IPS-NIHi11 (cell line): ENCODE results near the gene ACOT13.
"Not testable (repeated sequence)": the region's sequence is repeated elsewhere in the genome, so short reads cannot be mapped to it uniquely, and the experiment has no call there.

Source experiments
- DNase-seq: peaks from one replicate; pipeline ENCODE4 v3.0.0; 2012; ENCODE audit warnings: mixed read lengths, low spot score

Gene ACOT13

DNA sequence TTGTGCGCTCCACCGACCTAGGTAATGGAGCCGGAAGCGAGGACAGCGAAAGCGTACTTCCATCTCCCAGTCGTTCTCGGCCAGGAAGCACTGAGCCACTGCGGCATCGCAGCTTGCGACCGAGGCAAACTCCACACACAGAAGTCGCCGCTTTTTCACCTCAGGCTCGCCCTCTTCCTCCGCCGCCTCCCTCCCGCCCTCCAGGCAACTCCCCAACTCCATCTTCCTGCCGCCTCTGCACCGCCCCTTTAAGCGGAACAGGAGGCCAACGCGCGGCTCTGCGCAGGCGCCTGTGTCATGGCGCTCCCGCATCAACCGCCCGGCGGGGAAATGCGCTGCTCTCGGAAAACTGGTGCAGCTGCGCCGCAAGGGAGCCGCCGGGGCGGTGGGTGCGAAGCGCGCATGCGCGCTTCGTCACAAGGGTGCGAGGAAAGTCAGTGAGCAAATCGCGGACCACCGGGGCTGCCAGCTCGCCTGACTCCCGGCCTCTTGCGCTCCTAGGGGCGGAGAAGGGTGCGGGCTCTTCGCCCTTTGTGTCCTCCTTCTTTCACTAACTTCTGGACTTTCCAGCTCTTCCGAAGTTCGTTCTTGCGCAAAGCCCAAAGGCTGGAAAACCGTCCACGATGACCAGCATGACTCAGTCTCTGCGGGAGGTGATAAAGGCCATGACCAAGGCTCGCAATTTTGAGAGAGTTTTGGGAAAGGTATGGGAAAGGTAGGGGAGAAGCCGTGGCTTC is at the start of gene ACOT13, which contains the start of gene TDP2:
Gene ACOT13 (plus strand): TSS at position 437 of the 737 bp plus-strand sequence. CDS start 187 bp downstream, at position 624.
Gene TDP2 (minus strand): TSS at position 259 of the 737 bp plus-strand sequence. CDS start 37 bp downstream, at position 222.
- DNase-seq: peak; percentile 96

GRCh38 chr6:24619661-24620060 is 47.2 kb upstream of the ACOT13 start:
- no peak for DNase-seq

DNA sequence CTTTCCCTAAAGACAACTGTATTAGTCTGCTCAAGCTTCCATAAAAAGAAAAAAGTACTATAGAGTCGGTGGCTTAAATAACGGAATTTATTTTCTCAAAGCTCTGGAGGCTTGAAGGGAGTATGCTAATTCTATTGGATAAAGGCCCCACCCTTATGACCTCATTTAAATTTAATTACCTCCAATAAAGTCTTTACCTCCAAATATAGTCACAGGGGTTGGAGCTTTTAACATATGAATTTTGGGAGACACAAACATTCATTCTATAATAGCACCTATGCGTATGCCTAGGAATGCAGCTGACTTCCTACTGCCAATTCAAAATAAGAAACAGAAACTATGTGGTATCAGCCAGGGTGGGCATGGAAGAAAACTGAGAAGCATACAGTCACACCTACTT is 46.2 kb upstream of the ACOT13 start:
- no peak for DNase-seq

GRCh38 chr6:24621626-24622289 is 45.1 kb upstream of the ACOT13 start:
- DNase-seq: no peak

GRCh38 chr6:24630856-24631505 is 35.9 kb upstream of the ACOT13 start:
- no peak for DNase-seq

GRCh38 chr6:24631671-24632070 is 35.2 kb upstream of the ACOT13 start:
- DNase-seq: no peak

- DNase-seq: no peak
Observed at GRCh38 chr6:24632573-24632972, 34.3 kb upstream of the ACOT13 start.

GRCh38 chr6:24636681-24637080 is 30.2 kb upstream of the ACOT13 start:
- DNase-seq: no peak

- DNase-seq: no peak
Observed at GRCh38 chr6:24640166-24640565, 26.7 kb upstream of the ACOT13 start.

DNA sequence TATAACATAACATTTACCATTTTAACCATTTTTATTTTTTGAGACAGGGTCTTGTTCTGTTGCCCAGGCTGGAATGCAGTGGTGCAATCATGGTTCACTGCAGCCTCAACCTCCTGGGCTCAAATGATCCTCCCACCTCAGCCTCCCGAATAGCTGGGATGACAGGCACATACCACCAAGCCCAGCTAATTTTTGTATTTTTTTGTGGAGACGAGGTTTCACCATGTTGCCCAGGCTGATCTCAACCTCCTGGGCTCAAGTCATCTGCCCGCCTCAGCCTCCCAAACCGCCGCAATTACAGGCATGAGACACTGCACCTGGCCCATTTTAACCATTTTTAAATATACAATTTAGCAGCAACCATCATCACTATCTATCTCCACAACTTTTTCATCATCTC is 26.2 kb upstream of the ACOT13 start:
- DNase-seq: not testable (repeated sequence)

GRCh38 chr6:24642061-24642460 is 24.8 kb upstream of the ACOT13 start:
- no peak for DNase-seq

DNA sequence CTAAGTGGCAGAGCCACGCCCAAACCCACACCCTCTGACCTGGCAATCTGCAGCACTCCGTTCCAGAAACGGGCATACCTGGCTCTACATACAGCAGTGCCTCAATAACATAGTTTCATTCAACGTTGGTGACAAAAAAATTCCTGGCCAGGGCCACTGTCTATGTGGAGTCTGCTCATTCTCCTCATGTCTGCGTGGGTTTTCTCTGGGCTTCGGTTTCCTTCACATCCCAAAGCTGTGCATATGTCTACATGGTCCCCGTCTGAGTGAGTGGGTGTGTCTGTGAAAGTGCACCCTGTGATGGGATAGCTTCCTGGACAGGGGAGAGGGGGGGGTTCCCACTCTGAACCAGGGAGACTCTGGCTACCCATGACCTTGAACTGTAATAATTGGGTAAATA is 23.0 kb upstream of the ACOT13 start:
- DNase-seq: no peak

- no peak for DNase-seq
Observed at GRCh38 chr6:24644377-24644776, 22.5 kb upstream of the ACOT13 start.

- no peak for DNase-seq
Observed at GRCh38 chr6:24646771-24647170, 20.1 kb upstream of the ACOT13 start.

DNA sequence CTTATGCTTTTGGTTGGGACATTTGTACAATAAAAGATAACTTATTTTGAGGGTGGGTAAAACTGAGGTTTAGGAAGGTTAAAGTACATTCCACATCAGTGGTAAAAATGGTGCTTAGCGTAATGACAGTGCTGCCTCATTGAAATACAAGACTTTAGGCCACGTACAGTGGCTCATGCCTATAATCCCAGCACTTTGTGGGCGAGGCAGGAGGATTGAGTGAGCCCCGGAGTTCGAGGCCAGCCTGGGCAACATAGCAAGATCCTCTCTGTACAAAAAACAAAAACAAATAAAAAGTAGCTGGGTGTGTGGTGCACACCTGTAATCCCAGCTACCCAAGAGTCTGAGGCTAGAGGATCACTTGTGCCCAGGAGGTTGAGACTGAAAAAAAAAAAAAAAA is 18.6 kb upstream of the ACOT13 start:
- DNase-seq: no peak

DNA sequence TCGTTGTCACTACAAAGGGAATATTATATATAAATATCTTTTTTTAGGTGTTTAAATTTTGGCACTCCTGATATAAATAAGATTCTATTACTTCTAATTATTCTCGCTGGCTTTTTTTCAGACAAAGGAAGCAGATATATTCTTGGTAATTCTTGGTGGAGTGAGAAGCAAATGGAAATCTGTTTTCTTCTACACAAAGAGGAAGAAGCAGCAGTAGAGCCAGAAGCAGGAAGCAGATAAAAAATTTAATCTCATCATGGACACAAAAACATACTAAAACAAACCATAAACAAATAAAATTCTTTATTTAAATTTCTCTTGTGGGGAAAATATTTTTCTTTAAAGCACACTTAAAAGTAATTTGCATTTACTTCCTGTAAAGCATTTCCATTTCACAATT is 17.2 kb upstream of the ACOT13 start:
- DNase-seq: no peak

GRCh38 chr6:24650365-24650764 is 16.5 kb upstream of the ACOT13 start:
- no peak for DNase-seq

GRCh38 chr6:24655215-24655614 is 11.7 kb upstream of the ACOT13 start:
- DNase-seq: no peak

GRCh38 chr6:24658573-24659560 is 8.0 kb upstream of the ACOT13 start:
- peak; percentile 14 for DNase-seq

GRCh38 chr6:24659561-24659960 is 7.3 kb upstream of the ACOT13 start:
- DNase-seq: no peak

GRCh38 chr6:24660105-24660504 is 6.8 kb upstream of the ACOT13 start:
- no peak for DNase-seq

GRCh38 chr6:24661759-24662158 is 5.1 kb upstream of the ACOT13 start:
- DNase-seq: not testable (repeated sequence)
